MV-4-11 (cell line): Measurements from ENCODE around the gene SNX15.
A peak's percentile ranks its signal among the peaks of the same experiment; 100 is the strongest.
"Not testable (repeated sequence)": the region's sequence is repeated elsewhere in the genome, so short reads cannot be mapped to it uniquely, and the experiment has no call there.

Experiments
- DNase-seq: peaks from one replicate; lab custom pipeline; 2025; lab: John Stamatoyannopoulos, UW

SNX15 gene

GRCh38 chr11:65027213-65028067 lies at the start of gene SNX15:
Gene SNX15, plus strand, starts transcription at chr11:65027439. Its CDS starts 99 bp downstream, at chr11:65027538.
- peak; percentile 94 for DNase-seq

GRCh38 chr11:64983339-64983738 lies 43.9 kb upstream of the SNX15 start:
- DNase-seq = not testable (repeated sequence)

- DNase-seq = no peak
Measured at GRCh38 chr11:64987998-64988854, 39.0 kb upstream of the SNX15 start.

GRCh38 chr11:64989416-64989815 lies 37.8 kb upstream of the SNX15 start:
- no peak for DNase-seq

GRCh38 chr11:64990222-64990923 lies 36.9 kb upstream of the SNX15 start:
- peak; percentile 31 for DNase-seq

GRCh38 chr11:64994318-64994717 lies 32.9 kb upstream of the SNX15 start:
- no peak for DNase-seq

GRCh38 chr11:64996327-64996709 lies 30.9 kb upstream of the SNX15 start:
- no peak for DNase-seq

GRCh38 chr11:64996710-64997380 lies 30.4 kb upstream of the SNX15 start, which contains the start of gene BATF2:
Gene BATF2, minus strand, starts transcription at chr11:64996971. Its CDS starts 57 bp downstream, at chr11:64996914.
- peak; percentile 84 for DNase-seq

- no peak for DNase-seq
Measured at GRCh38 chr11:64998141-64998540, 29.1 kb upstream of the SNX15 start.

GRCh38 chr11:64998690-64999431 lies 28.4 kb upstream of the SNX15 start:
- no peak for DNase-seq

GRCh38 chr11:64999478-64999877 lies 27.8 kb upstream of the SNX15 start:
- no peak for DNase-seq

GRCh38 chr11:65002706-65003105 lies 24.5 kb upstream of the SNX15 start:
- DNase-seq = no peak

GRCh38 chr11:65003282-65003681 lies 24.0 kb upstream of the SNX15 start:
- no peak for DNase-seq

- DNase-seq = not testable (repeated sequence)
Measured at GRCh38 chr11:65003968-65004367, 23.3 kb upstream of the SNX15 start.

- DNase-seq = no peak
Measured at GRCh38 chr11:65008016-65008415, 19.2 kb upstream of the SNX15 start.

- DNase-seq = no peak
Measured at GRCh38 chr11:65008873-65009272, 18.4 kb upstream of the SNX15 start.

- peak; percentile 91 for DNase-seq
Measured at GRCh38 chr11:65013130-65013887, 13.9 kb upstream of the SNX15 start.

GRCh38 chr11:65013888-65014725 lies 13.1 kb upstream of the SNX15 start, which contains the start of gene ARL2:
Gene ARL2, plus strand, starts transcription at chr11:65014160. Its CDS starts 48 bp downstream, at chr11:65014208.
- DNase-seq = peak; percentile 86

- no peak for DNase-seq
Measured at GRCh38 chr11:65014726-65015227, 12.5 kb upstream of the SNX15 start.
